PC-3 (cell line): ENCODE results near the gene AGAP9.
"Not testable (repeated sequence)": the region's sequence is repeated elsewhere in the genome, so short reads cannot be mapped to it uniquely, and the experiment has no call there.

ENCODE experiments used
- EZH2 ChIP-seq: fragments of 300-600 bp; sonication (generic); IDR thresholded peaks from one replicate; pipeline ENCODE4 v1.6.1; 2017; ENCODE audit warnings: antibody characterized with exemption, mild to moderate bottlenecking, low read length; ENCODE audit not compliant: unreplicated experiment
- TF ChIP-seq, protein P1 (sequence below): fragments of 300-600 bp; sonication (generic); conservative IDR thresholded peaks from 2 replicates; pipeline ENCODE4 v1.5.1; 2017; ENCODE audit warnings: antibody characterized with exemption, low read depth, mild to moderate bottlenecking, low read length

DNA sequence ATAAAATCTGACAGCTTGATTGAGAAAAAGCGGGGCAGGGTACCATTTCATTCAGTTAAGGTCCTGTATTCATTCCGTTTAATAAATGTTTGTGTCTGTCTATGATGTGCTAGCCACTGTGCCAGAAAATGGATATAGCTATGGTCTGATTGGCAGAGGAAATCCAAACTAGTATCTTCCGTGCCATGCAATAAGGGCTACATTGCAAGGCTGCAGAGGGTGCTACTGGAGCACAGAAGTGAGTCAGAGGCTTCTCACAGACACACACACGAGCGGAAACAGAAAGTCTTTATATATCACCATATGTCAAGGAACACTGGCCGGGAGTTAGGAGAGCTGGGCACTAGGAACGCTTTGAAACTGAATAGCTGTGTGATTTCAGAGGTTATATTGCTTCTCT is 29.3 kb upstream of the AGAP9 start:
- TF ChIP-seq, protein P1, sequence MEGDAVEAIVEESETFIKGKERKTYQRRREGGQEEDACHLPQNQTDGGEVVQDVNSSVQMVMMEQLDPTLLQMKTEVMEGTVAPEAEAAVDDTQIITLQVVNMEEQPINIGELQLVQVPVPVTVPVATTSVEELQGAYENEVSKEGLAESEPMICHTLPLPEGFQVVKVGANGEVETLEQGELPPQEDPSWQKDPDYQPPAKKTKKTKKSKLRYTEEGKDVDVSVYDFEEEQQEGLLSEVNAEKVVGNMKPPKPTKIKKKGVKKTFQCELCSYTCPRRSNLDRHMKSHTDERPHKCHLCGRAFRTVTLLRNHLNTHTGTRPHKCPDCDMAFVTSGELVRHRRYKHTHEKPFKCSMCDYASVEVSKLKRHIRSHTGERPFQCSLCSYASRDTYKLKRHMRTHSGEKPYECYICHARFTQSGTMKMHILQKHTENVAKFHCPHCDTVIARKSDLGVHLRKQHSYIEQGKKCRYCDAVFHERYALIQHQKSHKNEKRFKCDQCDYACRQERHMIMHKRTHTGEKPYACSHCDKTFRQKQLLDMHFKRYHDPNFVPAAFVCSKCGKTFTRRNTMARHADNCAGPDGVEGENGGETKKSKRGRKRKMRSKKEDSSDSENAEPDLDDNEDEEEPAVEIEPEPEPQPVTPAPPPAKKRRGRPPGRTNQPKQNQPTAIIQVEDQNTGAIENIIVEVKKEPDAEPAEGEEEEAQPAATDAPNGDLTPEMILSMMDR, result not testable (repeated sequence)
- not testable (repeated sequence) for TF ChIP-seq EZH2
